A549 treated with CORT108297 at 1 μM for 4 hours (cell line): ENCODE results near the gene PARP12. TPM values are rescaled to one million over a fixed set of nuclear protein-coding genes. Genes with fewer than 3 reads are reported as not detected.

Source experiments
- total RNA-seq: library from RNA; stranded (reverse); fragments of 200-300 nt; extraction: Qiagen RNA extraction; gene quantifications from 5 replicates; pipeline ENCODE4 v1.2.3, GENCODE V29; 2022

PARP12 gene
- 22.0 to 27.3 TPM (median 23.2 TPM) in 5 replicates for total RNA-seq

GRCh38 chr7:140062528-140063299, at the start of gene PARP12:
TSS of gene PARP12 (minus strand) at chr7:140062951. CDS start at chr7:140062847, 104 bp downstream.

Other genes starting within 250 kb of the PARP12 start
- gene TBXAS1, start 233.7 kb downstream of the PARP12 start, total RNA-seq, result 10.0 to 14.3 TPM (median 13.4 TPM) in 5 replicates
- 1.7 to 3.1 TPM (median 2.1 TPM) in 5 replicates for gene KDM7A, start 114.0 kb upstream of the PARP12 start, total RNA-seq